ENCODE results near the gene EDIL3. TPM values are rescaled to one million over a fixed set of nuclear protein-coding genes. Genes with fewer than 3 reads are reported as not detected.

The EDIL3 gene
- total and polyA plus RNA-seq, 2 of the 13 experiments (the other 11 are each of a cell fraction or from before 2014, with no cell fraction given): 0.01 TPM; not detected in 1

GRCh38 chr5:83988293-83988685, 396.4 kb downstream of the EDIL3 start:
- no peak overlapping the region for H3K27ac ChIP-seq (ENCODE audit: extremely low read length, insufficient read depth, low read length)
- CTCF ChIA-PET (ENCODE audit: low intra/inter-chr PET ratio, low total read pairs): no interaction called here
- TF ChIP-seq HMG20A (CRISPR knock-in tag; IDR thresholded peaks at IDR 0.05; ENCODE audit: borderline replicate concordance) (no peak), ATF1 (CRISPR knock-in tag; IDR thresholded peaks at IDR 0.05) (no peak), IRF2 (CRISPR knock-in tag; IDR thresholded peaks at IDR 0.05) (no peak), ZNF83 (CRISPR knock-in tag; IDR thresholded peaks at IDR 0.05; ENCODE audit: borderline replicate concordance) (no peak), HDAC6 (IDR thresholded peaks at IDR 0.05; ENCODE audit: low read depth, low read length) (no peak), ZNF607 (CRISPR knock-in tag; IDR thresholded peaks at IDR 0.05; ENCODE audit: borderline replicate concordance) (no peak), RARA (CRISPR knock-in tag; IDR thresholded peaks at IDR 0.05) (no peak), ZNF207 (IDR thresholded peaks at IDR 0.05; ENCODE audit: borderline replicate concordance) (no peak), RXRB (CRISPR knock-in tag; IDR thresholded peaks at IDR 0.05; ENCODE audit: borderline replicate concordance) (no peak), ZSCAN12 (CRISPR knock-in tag; IDR thresholded peaks at IDR 0.05) (no peak), PHF8 (CRISPR knock-in tag; IDR thresholded peaks at IDR 0.05) (no peak), HBP1 (CRISPR knock-in tag; IDR thresholded peaks at IDR 0.05; ENCODE audit: low read depth) (no peak), DZIP1 (CRISPR knock-in tag; IDR thresholded peaks at IDR 0.05) (no peak), CSRNP1 (CRISPR knock-in tag; IDR thresholded peaks at IDR 0.05) (no peak), FOXO1 (CRISPR knock-in tag; IDR thresholded peaks at IDR 0.05) (no peak), ZNF775 (CRISPR knock-in tag; IDR thresholded peaks at IDR 0.05; ENCODE audit: borderline replicate concordance) (no peak), ZNF260 (CRISPR knock-in tag; IDR thresholded peaks at IDR 0.05; ENCODE audit: borderline replicate concordance, low read depth) (no peak), NR1H2 (CRISPR knock-in tag; IDR thresholded peaks at IDR 0.05; ENCODE audit: borderline replicate concordance, low read depth) (no peak)
- TF ChIP-seq, protein P1, sequence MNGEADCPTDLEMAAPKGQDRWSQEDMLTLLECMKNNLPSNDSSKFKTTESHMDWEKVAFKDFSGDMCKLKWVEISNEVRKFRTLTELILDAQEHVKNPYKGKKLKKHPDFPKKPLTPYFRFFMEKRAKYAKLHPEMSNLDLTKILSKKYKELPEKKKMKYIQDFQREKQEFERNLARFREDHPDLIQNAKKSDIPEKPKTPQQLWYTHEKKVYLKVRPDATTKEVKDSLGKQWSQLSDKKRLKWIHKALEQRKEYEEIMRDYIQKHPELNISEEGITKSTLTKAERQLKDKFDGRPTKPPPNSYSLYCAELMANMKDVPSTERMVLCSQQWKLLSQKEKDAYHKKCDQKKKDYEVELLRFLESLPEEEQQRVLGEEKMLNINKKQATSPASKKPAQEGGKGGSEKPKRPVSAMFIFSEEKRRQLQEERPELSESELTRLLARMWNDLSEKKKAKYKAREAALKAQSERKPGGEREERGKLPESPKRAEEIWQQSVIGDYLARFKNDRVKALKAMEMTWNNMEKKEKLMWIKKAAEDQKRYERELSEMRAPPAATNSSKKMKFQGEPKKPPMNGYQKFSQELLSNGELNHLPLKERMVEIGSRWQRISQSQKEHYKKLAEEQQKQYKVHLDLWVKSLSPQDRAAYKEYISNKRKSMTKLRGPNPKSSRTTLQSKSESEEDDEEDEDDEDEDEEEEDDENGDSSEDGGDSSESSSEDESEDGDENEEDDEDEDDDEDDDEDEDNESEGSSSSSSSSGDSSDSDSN (CRISPR knock-in tag; IDR thresholded peaks at IDR 0.05): no peak

More at GRCh38 chr5:83988293-83988685, 396.4 kb downstream of the EDIL3 start:
- POLR2A ChIA-PET: no interaction called here
- no peaks in the 10 kb centered on the region for H3K36me3 ChIP-seq (replicated peaks in 1 of 2; ENCODE audit: control insufficient read depth in 1 of 2, insufficient read depth in 2 of 2, low read length in 2 of 2)
- H3K27me3 ChIP-seq (ENCODE audit: control insufficient read depth in 1 of 2, insufficient read depth in 2 of 2, low read length in 2 of 2): no peaks in the 10 kb centered on the region
- BruUV-seq (replicated peaks): no TSS peak
- in situ Hi-C loops (cut with HindIII; ENCODE audit: extremely low pct_ligation_motif_present, low pct_unique_long_range_greater_than_20kb): no loop called here
- H3K9ac ChIP-seq (ENCODE audit: insufficient read depth, low read depth, low read length): no peak overlapping the region
- intact Hi-C loops (cut with micrococcal nuclease; ENCODE audit: unreplicated experiment): no loop called here
- no peak overlapping the region for H3K4me2 ChIP-seq (ENCODE audit: low read depth, low read length)
- H2AFZ ChIP-seq (ENCODE audit: low read length): no peak overlapping the region
- DNase-seq (ENCODE audit: low spot score) (no peak), ATAC-seq (no peak), FAIRE-seq (no peak)
- no peaks in the 10 kb centered on the region for H3K9me3 ChIP-seq (ENCODE audit: low read length)
- H3K79me2 ChIP-seq (ENCODE audit: insufficient read depth, low read length): no peaks in the 10 kb centered on the region
- no peak overlapping the region for H3K4me3 ChIP-seq (replicated peaks in 1 of 3; ENCODE audit: insufficient read depth in 1 of 3, low read depth in 2 of 3, low read length in 3 of 3)
- no peaks in the 10 kb centered on the region for H4K20me1 ChIP-seq (ENCODE audit: insufficient read depth, low read length)
- no peaks in the 10 kb centered on the region for H3K4me1 ChIP-seq (ENCODE audit: insufficient read depth, low read length)

All from HepG2 (cell line).